H1 (cell line): Measurements from ENCODE around the gene THBD. TPM values are rescaled to one million over a fixed set of nuclear protein-coding genes. Genes with fewer than 3 reads are reported as not detected.

ENCODE experiments used
- CTCF ChIA-PET: fragments of 300-600 bp; sonication (Branson Sonifier 250); formaldehyde crosslinking; loops from one replicate; lab custom pipeline; 2021; ENCODE audit not compliant: partially characterized antibody; lab: Charles Lee
- POLR2A ChIA-PET: fragments of 300-600 bp; sonication (Branson Sonifier 250); formaldehyde crosslinking; loops from one replicate; lab custom pipeline; 2021; ENCODE audit warnings: inconsistent platforms; ENCODE audit not compliant: partially characterized antibody; lab: Charles Lee
- DNase-seq, 2 experiments: peaks; one replicate each; pipeline versions ENCODE4 v3.0.0 to v3.0.0-alpha.2; 2010 to 2022; ENCODE audit warnings: low spot score in 2 of 2, low read depth in 1 of 2, mixed read lengths in 1 of 2
- FAIRE-seq: peaks from 2 replicates; lab custom pipeline; 2011; peaks lifted over from hg19 to GRCh38; lab: Jason Lieb, UNC
- H2AFZ ChIP-seq: 2 replicates; pipeline ENCODE4 v1.8.1; 2012; ENCODE audit warnings: low read length, inconsistent platforms
- H2AK5ac ChIP-seq: 2 replicates; pipeline ENCODE4 v1.6.1; 2013; ENCODE audit warnings: low read depth, low read length
- H2BK120ac ChIP-seq: replicated peaks from 2 replicates; pipeline ENCODE3; 2013; ENCODE audit warnings: low read depth, low read length, inconsistent platforms
- H2BK12ac ChIP-seq: 2 replicates; pipeline ENCODE4 v1.6.1; 2013; ENCODE audit warnings: low read depth, low read length
- H2BK15ac ChIP-seq: 2 replicates; pipeline ENCODE4 v1.6.1; 2013; ENCODE audit warnings: low read length
- H2BK20ac ChIP-seq: 2 replicates; pipeline ENCODE4 v1.6.1; 2013; ENCODE audit warnings: low read length
- H2BK5ac ChIP-seq: 2 replicates; pipeline ENCODE4 v1.6.1; 2013; ENCODE audit warnings: low read depth, low read length
- H3K14ac ChIP-seq: 2 replicates; pipeline ENCODE4 v1.6.1; 2013; ENCODE audit warnings: inconsistent platforms; ENCODE audit not compliant: insufficient read length
- H3K18ac ChIP-seq: 2 replicates; pipeline ENCODE4 v1.6.1; 2013; ENCODE audit warnings: low read length; ENCODE audit errors: extremely low read depth
- H3K23ac ChIP-seq: 2 replicates; pipeline ENCODE4 v1.6.1; 2013; ENCODE audit warnings: inconsistent platforms; ENCODE audit not compliant: insufficient read length
- H3K23me2 ChIP-seq: 2 replicates; pipeline ENCODE4 v1.6.1; 2013; ENCODE audit warnings: low read depth, low read length
- H3K27ac ChIP-seq: 2 replicates; pipeline ENCODE4 v1.6.1; 2011; ENCODE audit warnings: low read depth, low read length, inconsistent platforms
- H3K27me3 ChIP-seq, 4 experiments: replicated peaks in 1 of 4; 1 replicate in 1 of 4; 2 replicates in 3 of 4; pipeline versions ENCODE4 v1.6.1 to v1.8.1; 2011 to 2013; ENCODE audit warnings: low read length in 3 of 4, mild to moderate bottlenecking in 3 of 4, inconsistent platforms in 2 of 4, mixed read lengths in 2 of 4, moderate library complexity in 1 of 4; ENCODE audit not compliant: control insufficient read depth in 3 of 4, insufficient read depth in 3 of 4; ENCODE audit errors: extremely low read depth in 1 of 4
- H3K36me3 ChIP-seq, 4 experiments: 2 replicates each; pipeline versions ENCODE4 v1.6.1 to v1.8.1; 2011 to 2013; ENCODE audit warnings: mild to moderate bottlenecking in 4 of 4, low read length in 3 of 4, moderate library complexity in 2 of 4, control low read depth in 1 of 4, inconsistent platforms in 1 of 4; ENCODE audit not compliant: insufficient read depth in 4 of 4, control insufficient read depth in 2 of 4
- H3K4ac ChIP-seq: replicated peaks from 2 replicates; pipeline ENCODE3; 2013; ENCODE audit warnings: low read length, low read depth, mixed read lengths, inconsistent platforms; ENCODE audit not compliant: insufficient read length
- H3K4me1 ChIP-seq, 4 experiments: replicated peaks in 1 of 4; 1 replicate in 1 of 4; 2 replicates in 3 of 4; pipeline versions ENCODE4 v1.6.1 to v1.8.1; 2011 to 2013; ENCODE audit warnings: low read length in 3 of 4, inconsistent platforms in 2 of 4, mixed read lengths in 1 of 4; ENCODE audit not compliant: insufficient read depth in 4 of 4, control insufficient read depth in 3 of 4
- H3K4me2 ChIP-seq, 2 experiments: 2 replicates each; pipeline versions ENCODE4 v1.6.1 to v1.8.1; 2011 to 2013; ENCODE audit warnings: low read depth in 2 of 2, low read length in 2 of 2, control low read depth in 1 of 2, inconsistent platforms in 1 of 2, mild to moderate bottlenecking in 1 of 2; ENCODE audit not compliant: insufficient read depth in 1 of 2
- H3K4me3 ChIP-seq, 4 experiments: fragments of 200-600, 300-600 bp in 1 of 4; sonication (generic), shearing (Covaris generic), sonication (Bioruptor Twin) in 1 of 4; 2 replicates each; pipeline versions ENCODE4 v1.5.1 to v1.8.1; 2011 to 2016; ENCODE audit warnings: low read length in 4 of 4, low read depth in 3 of 4, control low read depth in 2 of 4, inconsistent platforms in 2 of 4, mild to moderate bottlenecking in 2 of 4, mixed read lengths in 1 of 4, moderate library complexity in 1 of 4; ENCODE audit not compliant: insufficient read depth in 2 of 4; ENCODE audit errors: extremely low read depth in 1 of 4
- H3K56ac ChIP-seq: replicated peaks from 2 replicates; pipeline ENCODE3; 2013; ENCODE audit warnings: low read depth, mild to moderate bottlenecking, mixed read lengths, low read length, inconsistent platforms; ENCODE audit not compliant: insufficient read length
- H3K79me1 ChIP-seq: 2 replicates; pipeline ENCODE4 v1.6.1; 2013; ENCODE audit warnings: low read depth, low read length, control low read depth
- H3K79me2 ChIP-seq, 2 experiments: 2 replicates each; pipeline versions ENCODE4 v1.6.1 to v1.8.1; 2012 to 2013; ENCODE audit warnings: low read length in 2 of 2, mild to moderate bottlenecking in 2 of 2, inconsistent platforms in 1 of 2; ENCODE audit not compliant: insufficient read depth in 2 of 2, control insufficient read depth in 1 of 2
- H3K9ac ChIP-seq, 4 experiments: replicated peaks in 1 of 4; 1 replicate in 1 of 4; 2 replicates in 3 of 4; pipeline versions ENCODE4 v1.6.1 to v1.8.1; 2011 to 2013; ENCODE audit warnings: low read depth in 3 of 4, low read length in 3 of 4, control low read depth in 2 of 4, mild to moderate bottlenecking in 2 of 4, moderate library complexity in 2 of 4, inconsistent platforms in 1 of 4; ENCODE audit errors: extremely low read depth in 1 of 4
- H3K9me3 ChIP-seq, 2 experiments: 2 replicates each; pipeline versions ENCODE4 v1.6.1 to v1.8.1; 2012 to 2013; ENCODE audit warnings: mild to moderate bottlenecking in 2 of 2, moderate library complexity in 2 of 2, control low read depth in 1 of 2, inconsistent platforms in 1 of 2, low read depth in 1 of 2, low read length in 1 of 2, mixed read lengths in 1 of 2; ENCODE audit not compliant: insufficient read depth in 2 of 2
- H4K20me1 ChIP-seq, 2 experiments: replicated peaks in 1 of 2; 2 replicates each; pipeline versions ENCODE3 to v1.8.1; 2011 to 2013; ENCODE audit warnings: inconsistent platforms in 2 of 2, low read length in 2 of 2, mild to moderate bottlenecking in 1 of 2; ENCODE audit not compliant: insufficient read depth in 2 of 2, control insufficient read depth in 1 of 2
- H4K5ac ChIP-seq: 2 replicates; pipeline ENCODE4 v1.6.1; 2013; ENCODE audit warnings: low read length, low read depth, mixed read lengths, inconsistent platforms; ENCODE audit not compliant: insufficient read length
- H4K8ac ChIP-seq: 2 replicates; pipeline ENCODE4 v1.8.0; 2013; ENCODE audit warnings: mild to moderate bottlenecking, moderate library complexity, low read length, inconsistent platforms; ENCODE audit not compliant: insufficient read depth; ENCODE audit errors: extremely low read depth
- H4K91ac ChIP-seq: replicated peaks from 2 replicates; pipeline ENCODE3; 2013; ENCODE audit warnings: low read length, mixed read lengths, inconsistent platforms; ENCODE audit not compliant: insufficient read length
- BACH1 ChIP-seq: IDR thresholded peaks from 2 replicates; pipeline ENCODE4 v1.6.1; 2012; ENCODE audit warnings: low read length, improper control_type of control experiment
- CEBPB ChIP-seq: IDR thresholded peaks from 2 replicates; pipeline ENCODE4 v1.6.1; 2012; ENCODE audit warnings: low read depth, low read length
- CTBP2 ChIP-seq: IDR thresholded peaks from 2 replicates; pipeline ENCODE4 v1.7.0; 2011; ENCODE audit warnings: borderline replicate concordance, mild to moderate bottlenecking, moderate library complexity, mixed read lengths, low read length; ENCODE audit not compliant: insufficient read depth, insufficient read length
- KDM1A ChIP-seq: fragments of 200-600, 300-600 bp; sonication (generic); IDR thresholded peaks from 2 replicates; pipeline ENCODE4 v1.7.1; 2016; ENCODE audit warnings: mild to moderate bottlenecking, low read length, borderline replicate concordance
- KDM4A ChIP-seq: IDR thresholded peaks from one replicate; pipeline ENCODE4 v1.7.1; 2012; ENCODE audit warnings: low read depth, mild to moderate bottlenecking, moderate library complexity, low read length, inconsistent platforms; ENCODE audit not compliant: severe bottlenecking
- KDM5A ChIP-seq: fragments of 200-600 bp; IDR thresholded peaks from 2 replicates; pipeline ENCODE4 v1.7.1; 2012; ENCODE audit warnings: mild to moderate bottlenecking, low read length, inconsistent platforms, mixed read lengths
- POLR2AphosphoS5 ChIP-seq: IDR thresholded peaks from 2 replicates; pipeline ENCODE4 v1.6.1; 2011; ENCODE audit warnings: low read depth, low read length
- RBBP5 ChIP-seq: IDR thresholded peaks from 2 replicates; pipeline ENCODE4 v1.7.1; 2012; ENCODE audit warnings: low read depth, mild to moderate bottlenecking, inconsistent platforms, low read length, moderate library complexity, borderline replicate concordance
- SP4 ChIP-seq: IDR thresholded peaks from 2 replicates; pipeline ENCODE4 v1.6.1; 2012; ENCODE audit warnings: low read length, inconsistent platforms
- TAF1 ChIP-seq: IDR thresholded peaks from 2 replicates; pipeline ENCODE4 v1.6.1; 2011; ENCODE audit warnings: mild to moderate bottlenecking, low read depth, low read length
- polyA plus RNA-seq, 7 experiments: library from polyadenylated mRNA; depleted of rRNA in 3 of 7; stranded (reverse) in 5 of 7; unstranded in 2 of 7; fragments of >200 nt in 5 of 7; fragments of 200-250 nt in 2 of 7; gene quantifications; 1 replicate in 5 of 7; 2 replicates in 1 of 7; 4 replicates in 1 of 7; pipeline versions ENCODE4 v1.2.1 to v1.2.3, GENCODE V29; 2011 to 2013; ENCODE audit warnings: missing spikeins in 2 of 7, mixed read lengths in 2 of 7
- total RNA-seq: library from RNA; stranded (reverse); fragmentation: NEBNext Ultra II Directional; extraction: Animal tissue kit (Norgen Biotek cat#: 25700); gene quantifications from 2 replicates; pipeline ENCODE4 v1.2.1, GENCODE V29; 2021
- TF ChIP-seq, protein P1 (sequence below): IDR thresholded peaks from 2 replicates; pipeline ENCODE4 v1.6.1; 2011; ENCODE audit warnings: low read depth, mild to moderate bottlenecking, low read length; ENCODE audit not compliant: insufficient read depth

Gene THBD
- total and polyA plus RNA-seq, 2 of the 8 experiments (the other 6 are each of a cell fraction or from before 2014, with no cell fraction given): 0.21 to 0.43 TPM

DNA sequence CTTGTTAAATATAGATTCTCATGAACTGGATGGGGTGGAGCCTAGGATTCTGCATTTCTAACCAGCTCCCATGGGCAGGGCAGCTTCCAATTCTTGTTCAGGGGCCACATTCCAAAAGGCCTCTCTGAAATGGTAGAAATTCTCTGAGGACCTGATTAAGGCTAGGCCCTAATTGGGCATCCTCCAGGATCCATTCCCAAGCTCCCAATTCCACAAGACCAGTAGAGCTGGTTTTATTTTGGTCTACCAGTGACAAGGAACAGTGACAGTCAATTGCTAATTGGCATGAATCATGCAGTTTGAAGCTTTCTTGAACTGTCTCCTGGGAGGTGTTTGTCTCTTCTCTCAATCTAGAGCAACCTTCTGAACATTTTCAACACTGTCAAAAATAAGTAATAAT is 3.0 kb downstream of the THBD start:
- peaks cover 0 to 5% of the 10 kb centered on the region in 2 experiments for H4K20me1 ChIP-seq
- no peak overlapping the region for H3K4me3 ChIP-seq
- H3K79me2 ChIP-seq: no peaks in the 10 kb centered on the region
- no peak overlapping the region for H2BK5ac ChIP-seq
- H3K4me1 ChIP-seq: peaks cover 9 to 20% (median 14%) of the 10 kb centered on the region in 4 experiments
- POLR2A ChIA-PET: no interaction called here
- H2BK12ac ChIP-seq: no peak overlapping the region
- H2AFZ ChIP-seq: no peak overlapping the region
- TF ChIP-seq, protein P1, sequence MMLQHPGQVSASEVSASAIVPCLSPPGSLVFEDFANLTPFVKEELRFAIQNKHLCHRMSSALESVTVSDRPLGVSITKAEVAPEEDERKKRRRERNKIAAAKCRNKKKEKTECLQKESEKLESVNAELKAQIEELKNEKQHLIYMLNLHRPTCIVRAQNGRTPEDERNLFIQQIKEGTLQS: no peak
- no peak for TF ChIP-seq BACH1
- TF ChIP-seq CEBPB: no peak
- TF ChIP-seq KDM4A: no peak
- no peak for TF ChIP-seq SP4
- TF ChIP-seq TAF1: no peak
- TF ChIP-seq CTBP2: no peak
- TF ChIP-seq KDM5A: no peak
- TF ChIP-seq KDM1A: no peak
- no peak for TF ChIP-seq POLR2AphosphoS5
- TF ChIP-seq RBBP5: no peak
- H3K4me2 ChIP-seq: no peak overlapping the region
- H3K79me1 ChIP-seq: no peaks in the 10 kb centered on the region
- no peak overlapping the region for H4K5ac ChIP-seq
- FAIRE-seq: no peak
- H3K18ac ChIP-seq: no peak overlapping the region
- H2AK5ac ChIP-seq: no peak overlapping the region
- H3K36me3 ChIP-seq: no peaks in the 10 kb centered on the region
- H3K23me2 ChIP-seq: peaks cover 29% of the 10 kb centered on the region
- H3K23ac ChIP-seq: no peak overlapping the region
- no peaks in the 10 kb centered on the region for H3K9me3 ChIP-seq
- DNase-seq: no peak
- no peak overlapping the region for H2BK20ac ChIP-seq
- H3K14ac ChIP-seq: no peak overlapping the region
- H3K27me3 ChIP-seq: peaks cover 31 to 53% (median 48%) of the 10 kb centered on the region in 4 experiments
- H4K91ac ChIP-seq: no peak overlapping the region
- no peak overlapping the region for H3K56ac ChIP-seq
- no peak overlapping the region for H4K8ac ChIP-seq
- H2BK120ac ChIP-seq: no peak overlapping the region
- H3K4ac ChIP-seq: no peak overlapping the region
- H3K27ac ChIP-seq: no peak overlapping the region
- CTCF ChIA-PET: interaction anchor here (1.2 to 3.3 kb wide), 3 partner anchors 33 to 355 kb away, joined by 3 to 8 read pairs (median 3); no protein-coding TSS in a partner anchor
- no peak overlapping the region for H2BK15ac ChIP-seq
- no peak overlapping the region for H3K9ac ChIP-seq
